Jurkat, Clone E6-1 (cell line): ENCODE results near the gene LSAMP.

Experiments used
- DNase-seq: peaks from one replicate; pipeline ENCODE4 v3.0.0-alpha.2; 2011; ENCODE audit warnings: low read depth, low spot score
- H3K4me3 ChIP-seq: 2 replicates; pipeline ENCODE4 v1.5.1; 2011; ENCODE audit warnings: mild to moderate bottlenecking, low read length, control low read depth, moderate library complexity

LSAMP gene

GRCh38 chr3:116306720-116307119 is 138.6 kb downstream of the LSAMP start:
- H3K4me3 ChIP-seq: no peak overlapping the region
- DNase-seq: no peak

- no peak overlapping the region for H3K4me3 ChIP-seq
Observed at GRCh38 chr3:116306149-116306548, 139.1 kb downstream of the LSAMP start.

GRCh38 chr3:116302087-116302747 is 143.1 kb downstream of the LSAMP start:
- DNase-seq: no peak
- H3K4me3 ChIP-seq: no peak overlapping the region

More at GRCh38 chr3:116306149-116306548, 139.1 kb downstream of the LSAMP start:
- no peak for DNase-seq

- H3K4me3 ChIP-seq: no peak overlapping the region
- DNase-seq: no peak
Observed at GRCh38 chr3:116301422-116301821, 143.9 kb downstream of the LSAMP start.

GRCh38 chr3:116300226-116300625 is 145.1 kb downstream of the LSAMP start:
- no peak for DNase-seq
- no peak overlapping the region for H3K4me3 ChIP-seq

- DNase-seq: no peak
Observed at GRCh38 chr3:116299646-116300081, 145.6 kb downstream of the LSAMP start.

GRCh38 chr3:116298151-116298550 is 147.1 kb downstream of the LSAMP start:
- no peak overlapping the region for H3K4me3 ChIP-seq
- DNase-seq: no peak

More at GRCh38 chr3:116299646-116300081, 145.6 kb downstream of the LSAMP start:
- H3K4me3 ChIP-seq: no peak overlapping the region

- DNase-seq: no peak
Observed at GRCh38 chr3:116291141-116291540, 154.1 kb downstream of the LSAMP start.

GRCh38 chr3:116288485-116288884 is 156.8 kb downstream of the LSAMP start:
- no peak for DNase-seq

More at GRCh38 chr3:116291141-116291540, 154.1 kb downstream of the LSAMP start:
- H3K4me3 ChIP-seq: no peak overlapping the region

GRCh38 chr3:116285781-116286421 is 159.4 kb downstream of the LSAMP start:
- no peak for DNase-seq
- H3K4me3 ChIP-seq: no peak overlapping the region

More at GRCh38 chr3:116288485-116288884, 156.8 kb downstream of the LSAMP start:
- H3K4me3 ChIP-seq: no peak overlapping the region

GRCh38 chr3:116281313-116282143 is 163.8 kb downstream of the LSAMP start:
- H3K4me3 ChIP-seq: no peak overlapping the region
- no peak for DNase-seq

- DNase-seq: no peak
- H3K4me3 ChIP-seq: no peak overlapping the region
Observed at GRCh38 chr3:116280130-116280740, 165.1 kb downstream of the LSAMP start.

GRCh38 chr3:116276675-116277074 is 168.6 kb downstream of the LSAMP start:
- DNase-seq: no peak

GRCh38 chr3:116270056-116270455 is 175.2 kb downstream of the LSAMP start:
- H3K4me3 ChIP-seq: no peak overlapping the region
- DNase-seq: no peak

More at GRCh38 chr3:116276675-116277074, 168.6 kb downstream of the LSAMP start:
- no peak overlapping the region for H3K4me3 ChIP-seq

- H3K4me3 ChIP-seq: no peak overlapping the region
- no peak for DNase-seq
Observed at GRCh38 chr3:116267116-116267515, 178.2 kb downstream of the LSAMP start.

GRCh38 chr3:116265976-116266584 is 179.2 kb downstream of the LSAMP start:
- H3K4me3 ChIP-seq: no peak overlapping the region
- DNase-seq: no peak

GRCh38 chr3:116265320-116265695 is 180.0 kb downstream of the LSAMP start:
- no peak overlapping the region for H3K4me3 ChIP-seq

GRCh38 chr3:116264546-116265319 is 180.6 kb downstream of the LSAMP start:
- no peak for DNase-seq
- H3K4me3 ChIP-seq: no peak overlapping the region

More at GRCh38 chr3:116265320-116265695, 180.0 kb downstream of the LSAMP start:
- DNase-seq: no peak
